ENCODE data around the gene MTPN. TPM values are rescaled to one million over a fixed set of nuclear protein-coding genes. Genes with fewer than 3 reads are reported as not detected.

Gene MTPN
- total RNA-seq, 4 donors from 2014 or later, result 100 to 182 (median 145) TPM

DNA sequence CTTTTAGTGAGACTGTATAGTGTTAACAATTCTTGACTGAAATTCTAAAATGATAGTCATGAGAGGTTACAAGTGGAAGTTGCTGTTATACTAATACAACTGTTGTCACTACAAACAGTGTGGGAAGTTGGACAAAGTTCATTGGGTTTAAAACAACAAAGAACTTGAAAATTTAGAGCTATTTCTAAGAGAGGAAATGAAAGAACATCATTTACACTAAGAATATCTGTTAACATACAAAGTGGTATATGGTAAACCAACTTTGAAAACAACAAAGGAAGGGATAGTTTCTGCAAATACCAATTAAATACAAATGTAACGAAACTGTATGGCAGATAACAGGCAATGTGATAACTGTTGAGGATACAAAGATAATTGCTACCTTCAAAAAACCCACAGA, 11.6 kb downstream of the MTPN start:
- H3K36me3 ChIP-seq, result peaks cover 0 to 36% (median 0%) of the 10 kb centered on the region in 3 donors
- no peak for DNase-seq
- no peaks in the 10 kb centered on the region for H3K27me3 ChIP-seq
- TF ChIP-seq, protein P1, sequence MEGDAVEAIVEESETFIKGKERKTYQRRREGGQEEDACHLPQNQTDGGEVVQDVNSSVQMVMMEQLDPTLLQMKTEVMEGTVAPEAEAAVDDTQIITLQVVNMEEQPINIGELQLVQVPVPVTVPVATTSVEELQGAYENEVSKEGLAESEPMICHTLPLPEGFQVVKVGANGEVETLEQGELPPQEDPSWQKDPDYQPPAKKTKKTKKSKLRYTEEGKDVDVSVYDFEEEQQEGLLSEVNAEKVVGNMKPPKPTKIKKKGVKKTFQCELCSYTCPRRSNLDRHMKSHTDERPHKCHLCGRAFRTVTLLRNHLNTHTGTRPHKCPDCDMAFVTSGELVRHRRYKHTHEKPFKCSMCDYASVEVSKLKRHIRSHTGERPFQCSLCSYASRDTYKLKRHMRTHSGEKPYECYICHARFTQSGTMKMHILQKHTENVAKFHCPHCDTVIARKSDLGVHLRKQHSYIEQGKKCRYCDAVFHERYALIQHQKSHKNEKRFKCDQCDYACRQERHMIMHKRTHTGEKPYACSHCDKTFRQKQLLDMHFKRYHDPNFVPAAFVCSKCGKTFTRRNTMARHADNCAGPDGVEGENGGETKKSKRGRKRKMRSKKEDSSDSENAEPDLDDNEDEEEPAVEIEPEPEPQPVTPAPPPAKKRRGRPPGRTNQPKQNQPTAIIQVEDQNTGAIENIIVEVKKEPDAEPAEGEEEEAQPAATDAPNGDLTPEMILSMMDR (IDR thresholded peaks at IDR 0.05), result no peak
- no peak for TF ChIP-seq POLR2A (IDR thresholded peaks at IDR 0.05)
- no peak overlapping the region for H3K27ac ChIP-seq
- no peaks in the 10 kb centered on the region for H3K9me3 ChIP-seq
- H3K4me3 ChIP-seq, result no peak overlapping the region
- peaks cover 0 to 55% (median 11%) of the 10 kb centered on the region in 3 donors for H3K4me1 ChIP-seq
- intact Hi-C loops (cut with DNase I), result no loop called here
- 83 to 100% methylated on average over 1 of the region's 1 CpG for WGBS, 2 donors

DNA sequence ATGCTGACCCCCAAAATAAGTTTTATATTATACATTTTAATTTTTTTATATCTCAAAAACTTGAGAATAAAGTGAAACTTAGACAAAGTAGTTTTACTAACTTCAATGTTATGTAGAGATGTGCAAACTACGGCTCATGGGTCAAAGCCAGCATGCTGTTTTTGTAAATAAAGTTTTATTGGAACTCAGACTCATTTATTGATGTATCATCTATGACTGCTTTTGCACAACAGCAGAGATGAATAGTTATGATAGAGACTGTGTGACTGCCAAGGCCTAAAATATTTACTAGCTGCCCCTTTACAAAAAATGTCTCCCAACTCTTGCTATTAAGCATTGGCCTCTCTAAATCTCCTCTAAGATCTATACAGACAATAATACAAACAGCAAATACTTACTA, 12.4 kb downstream of the MTPN start:
- WGBS, 2 donors, result 88 to 95% methylated on average over 1 of the region's 1 CpG
- Histone ChIP-seq H3K27me3 (no peaks in the 10 kb centered on the region), H3K4me3 (no peak overlapping the region), H3K36me3 (peaks cover 0 to 28% (median 0%) of the 10 kb centered on the region in 3 donors), H3K4me1 (peaks cover 0 to 54% (median 16%) of the 10 kb centered on the region in 3 donors), H3K9me3 (no peaks in the 10 kb centered on the region), H3K27ac (peak overlapping the region in 1 of 4 donors; percentile 14)
- DNase-seq, result no peak
- TF ChIP-seq, protein P1 (IDR thresholded peaks at IDR 0.05), result no peak
- TF ChIP-seq POLR2A (IDR thresholded peaks at IDR 0.05), result no peak
- intact Hi-C loops (cut with DNase I), result no loop called here

DNA sequence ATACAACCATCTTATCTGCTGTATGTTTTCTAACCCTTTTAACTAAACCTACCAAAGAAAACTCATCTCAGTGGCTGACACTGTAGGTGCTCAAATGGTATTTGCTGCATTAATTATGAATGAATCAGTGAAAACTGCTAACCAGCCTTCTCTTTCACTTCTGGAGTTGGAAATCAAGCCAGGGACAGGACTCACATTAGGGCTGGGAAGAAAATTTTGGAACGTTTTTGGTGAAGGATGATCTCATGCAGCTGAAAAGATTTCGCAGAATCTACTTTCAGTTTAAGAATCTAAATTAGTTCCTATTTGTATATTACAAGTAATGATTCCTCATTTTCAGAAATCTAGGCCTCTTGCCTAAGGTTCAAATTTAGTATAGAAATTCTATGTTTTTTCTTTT, 12.9 kb downstream of the MTPN start:
- Histone ChIP-seq H3K4me3 (no peak overlapping the region), H3K27me3 (no peaks in the 10 kb centered on the region), H3K9me3 (no peaks in the 10 kb centered on the region), H3K27ac (peak overlapping the region in 1 of 4 donors; percentile 14), H3K4me1 (peaks cover 0 to 54% (median 17%) of the 10 kb centered on the region in 3 donors), H3K36me3 (peaks cover 0 to 23% (median 0%) of the 10 kb centered on the region in 3 donors)
- 16 to 27% methylated on average over 2 of the region's 2 CpGs for WGBS, 2 donors
- DNase-seq, result no peak
- TF ChIP-seq, protein P1 (IDR thresholded peaks at IDR 0.05), result no peak
- no peak for TF ChIP-seq POLR2A (IDR thresholded peaks at IDR 0.05)
- intact Hi-C loops (cut with DNase I), result no loop called here

DNA sequence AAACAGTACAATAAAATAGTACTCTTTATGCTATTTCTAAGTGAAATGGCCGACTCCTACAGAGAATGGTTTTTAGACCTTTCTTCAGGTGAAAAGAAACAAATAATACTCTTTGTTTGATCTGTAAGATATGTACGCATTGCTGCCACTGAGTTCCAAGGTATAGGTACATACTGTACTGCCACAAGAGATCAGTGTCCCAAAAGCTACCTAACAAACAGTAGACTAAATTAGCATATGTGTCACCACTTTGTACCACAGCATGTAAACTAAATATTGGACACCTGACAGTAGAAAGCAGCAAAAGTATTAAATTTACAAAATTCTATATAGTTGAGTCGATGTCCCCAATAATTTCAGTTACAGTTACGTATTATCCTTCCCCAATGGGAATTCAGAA, 14.4 kb downstream of the MTPN start:
- 90 to 97% methylated on average over 4 of the region's 4 CpGs for WGBS, 2 donors
- H3K36me3 ChIP-seq, result peaks cover 0 to 14% (median 0%) of the 10 kb centered on the region in 3 donors
- H3K27me3 ChIP-seq, result no peaks in the 10 kb centered on the region
- H3K27ac ChIP-seq, result no peak overlapping the region
- DNase-seq, result no peak
- TF ChIP-seq, protein P1 (IDR thresholded peaks at IDR 0.05), result no peak
- no peak overlapping the region for H3K4me3 ChIP-seq
- intact Hi-C loops (cut with DNase I), result no loop called here
- H3K9me3 ChIP-seq, result no peaks in the 10 kb centered on the region
- peaks cover 0 to 54% (median 17%) of the 10 kb centered on the region in 3 donors for H3K4me1 ChIP-seq

DNA sequence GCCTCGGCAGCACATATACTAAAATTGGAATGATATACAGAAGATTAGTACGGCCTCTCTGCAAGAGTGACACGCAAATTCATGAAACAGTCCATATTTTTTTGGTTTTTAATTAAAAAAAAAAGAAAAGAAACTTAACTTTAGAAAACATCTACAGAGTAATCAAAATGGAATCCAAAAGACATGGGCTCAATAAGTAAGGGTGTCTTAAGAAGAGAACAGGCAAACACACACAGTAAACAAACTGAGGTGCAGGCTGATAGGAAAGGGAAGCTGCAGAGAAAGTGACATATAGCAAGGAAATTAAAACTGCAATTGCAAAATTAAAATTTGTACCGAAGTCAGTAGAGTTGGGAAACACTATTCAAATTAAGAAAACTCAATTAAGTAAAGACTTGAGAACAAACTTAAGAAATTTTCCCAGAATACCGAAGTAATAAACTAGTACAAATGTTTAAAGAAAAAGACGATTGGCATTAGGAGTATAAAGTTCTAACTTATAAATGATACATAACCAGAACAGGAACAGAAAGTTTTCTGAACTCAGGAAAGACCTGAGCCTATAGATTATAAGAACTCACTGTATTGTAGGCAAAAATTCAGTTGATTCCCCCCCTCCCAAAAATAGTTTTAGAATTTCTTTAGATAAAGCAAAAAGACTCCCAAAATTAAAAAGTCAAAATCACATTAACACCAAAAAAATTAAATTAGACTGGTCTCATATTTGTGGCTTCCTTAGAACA, 16.3 kb downstream of the MTPN start:
- no peak for DNase-seq
- no peak overlapping the region for H3K27ac ChIP-seq
- 78 to 81% methylated on average over 6 of the region's 6 CpGs for WGBS, 2 donors

More for the DNA sequence above, 16.3 kb downstream of the MTPN start:
- TF ChIP-seq, protein P1 (IDR thresholded peaks at IDR 0.05), result no peak
- no peak for TF ChIP-seq POLR2A (IDR thresholded peaks at IDR 0.05)
- H3K4me1 ChIP-seq, result peaks cover 0 to 48% (median 14%) of the 10 kb centered on the region in 3 donors
- H3K27me3 ChIP-seq, result no peaks in the 10 kb centered on the region
- no peaks in the 10 kb centered on the region for H3K9me3 ChIP-seq
- no peak overlapping the region for H3K4me3 ChIP-seq
- intact Hi-C loops (cut with DNase I), result no loop called here
- peaks cover 0 to 5% (median 0%) of the 10 kb centered on the region in 3 donors for H3K36me3 ChIP-seq

Measured in esophagus squamous epithelium (tissue), 5 donors.